ENCODE data around the gene SAMD4B. TPM values are rescaled to one million over a fixed set of nuclear protein-coding genes. Genes with fewer than 3 reads are reported as not detected.

The SAMD4B gene
- total RNA-seq, 1 donor from 2014 or later: 158 TPM

GRCh38 chr19:39389631-39390414 lies 47.6 kb downstream of the SAMD4B start:
- Mint-ChIP-seq H3K36me3 (ENCODE audit: low read depth) (peaks cover 17% of the 10 kb centered on the region), H3K4me1 (peaks cover 21% of the 10 kb centered on the region), H3K27me3 (ENCODE audit: low read depth) (peaks cover 3% of the 10 kb centered on the region), H3K27ac (ENCODE audit: unreplicated experiment) (peak overlapping the region; percentile 100), H3K9me3 (no peaks in the 10 kb centered on the region), H3K4me3 (peak overlapping the region; percentile 92)
- TF ChIP-seq CTCF (conservative IDR thresholded peaks at IDR 0.05): no peak
- no peak for DNase-seq (ENCODE audit: low read depth, low spot score)

GRCh38 chr19:39390451-39390750 lies 48.2 kb downstream of the SAMD4B start:
- peaks cover 21% of the 10 kb centered on the region for H3K4me1 Mint-ChIP-seq
- TF ChIP-seq CTCF (conservative IDR thresholded peaks at IDR 0.05): no peak
- H3K9me3 Mint-ChIP-seq: no peaks in the 10 kb centered on the region
- H3K36me3 Mint-ChIP-seq (ENCODE audit: low read depth): peaks cover 20% of the 10 kb centered on the region
- peaks cover 3% of the 10 kb centered on the region for H3K27me3 Mint-ChIP-seq (ENCODE audit: low read depth)
- peak overlapping the region; percentile 92 for H3K4me3 Mint-ChIP-seq
- DNase-seq (ENCODE audit: low read depth, low spot score): no peak
- peak overlapping the region; percentile 100 for H3K27ac Mint-ChIP-seq (ENCODE audit: unreplicated experiment)

- Mint-ChIP-seq H3K4me3 (peak within 1 kb of the TSS; percentile 92), H3K9me3 (no peaks in the 10 kb centered on the region), H3K4me1 (peaks cover 21% of the 10 kb centered on the region), H3K36me3 (ENCODE audit: low read depth) (peaks cover 20% of the 10 kb centered on the region), H3K27ac (ENCODE audit: unreplicated experiment) (peak within 1 kb of the TSS; percentile 100), H3K27me3 (ENCODE audit: low read depth) (peaks cover 3% of the 10 kb centered on the region)
- TF ChIP-seq CTCF (conservative IDR thresholded peaks at IDR 0.05): peak; percentile 33
- peak; percentile 83 for DNase-seq (ENCODE audit: low read depth, low spot score)
Measured at GRCh38 chr19:39390751-39391437, 48.7 kb downstream of the SAMD4B start, which contains the start of the genes MED29 and PAF1. MED29 (plus strand) TSS chr19:39391378; CDS start chr19:39391423, 45 bp downstream. PAF1 (minus strand) TSS chr19:39391106; CDS start chr19:39390864, 242 bp downstream.

GRCh38 chr19:39397360-39398296 lies 55.4 kb downstream of the SAMD4B start:
- H3K27me3 Mint-ChIP-seq (ENCODE audit: low read depth): no peaks in the 10 kb centered on the region
- H3K4me1 Mint-ChIP-seq: peaks cover 23% of the 10 kb centered on the region
- H3K4me3 Mint-ChIP-seq: peak overlapping the region; percentile 42
- DNase-seq (ENCODE audit: low read depth, low spot score): peak; percentile 88
- TF ChIP-seq CTCF (conservative IDR thresholded peaks at IDR 0.05): peak; percentile 94
- peaks cover 3% of the 10 kb centered on the region for H3K36me3 Mint-ChIP-seq (ENCODE audit: low read depth)
- peak overlapping the region; percentile 59 for H3K27ac Mint-ChIP-seq (ENCODE audit: unreplicated experiment)
- no peaks in the 10 kb centered on the region for H3K9me3 Mint-ChIP-seq

- no peak for DNase-seq (ENCODE audit: low read depth, low spot score)
- Mint-ChIP-seq H3K27me3 (ENCODE audit: low read depth) (no peaks in the 10 kb centered on the region), H3K4me3 (no peak overlapping the region), H3K4me1 (peaks cover 27% of the 10 kb centered on the region), H3K36me3 (ENCODE audit: low read depth) (peaks cover 3% of the 10 kb centered on the region), H3K9me3 (no peaks in the 10 kb centered on the region), H3K27ac (ENCODE audit: unreplicated experiment) (no peak overlapping the region)
- no peak for TF ChIP-seq CTCF (conservative IDR thresholded peaks at IDR 0.05)
Measured at GRCh38 chr19:39398297-39398864, 56.2 kb downstream of the SAMD4B start.
